Measurements from ENCODE around the gene MBD2.

MBD2 gene

GRCh38 chr18:54135216-54135615 is 89.3 kb downstream of the MBD2 start:
- Histone ChIP-seq H2BK120ac (ENCODE audit: low read depth, low read length) (no peak overlapping the region), H3K36me3 (ENCODE audit: control insufficient read depth, insufficient read depth, low read length) (no peaks in the 10 kb centered on the region), H3K23ac (ENCODE audit: low read length) (no peak overlapping the region), H2AK5ac (ENCODE audit: low read length) (no peak overlapping the region), H3K4me3 (ENCODE audit: low read length) (no peak overlapping the region), H2BK5ac (ENCODE audit: low read length) (no peak overlapping the region), H3K9ac (ENCODE audit: low read length) (no peak overlapping the region), H3K4me2 (ENCODE audit: low read length) (no peak overlapping the region), H3K27me3 (ENCODE audit: insufficient read depth, low read length, poor library complexity) (no peaks in the 10 kb centered on the region), H3K27ac (ENCODE audit: low read depth, low read length) (no peak overlapping the region), H4K8ac (ENCODE audit: low read depth, low read length) (no peak overlapping the region), H3K79me1 (ENCODE audit: low read length) (no peaks in the 10 kb centered on the region), H3K79me2 (ENCODE audit: control insufficient read depth, insufficient read depth, low read length) (no peaks in the 10 kb centered on the region), H4K5ac (ENCODE audit: low read length) (no peak overlapping the region), H3K4ac (ENCODE audit: low read depth, low read length) (no peak overlapping the region), H3K18ac (ENCODE audit: low read length) (no peak overlapping the region), H3K4me1 (ENCODE audit: control insufficient read depth, low read depth, low read length) (no peaks in the 10 kb centered on the region), H3K56ac (ENCODE audit: low read length) (no peak overlapping the region), H2BK15ac (replicated peaks; ENCODE audit: low read depth) (no peak overlapping the region)
- no CpG with 5 or more reads among the region's 3 CpGs for WGBS (ENCODE audit: extremely low coverage, insufficient coverage, low lambda C conversion rate)
- DNase-seq = no peak

- Histone ChIP-seq H4K5ac (ENCODE audit: low read length) (no peak overlapping the region), H2BK5ac (ENCODE audit: low read length) (no peak overlapping the region), H3K36me3 (ENCODE audit: control insufficient read depth, insufficient read depth, low read length) (no peaks in the 10 kb centered on the region), H2BK120ac (ENCODE audit: low read depth, low read length) (no peak overlapping the region), H3K4me2 (ENCODE audit: low read length) (no peak overlapping the region), H3K56ac (ENCODE audit: low read length) (no peak overlapping the region), H4K8ac (ENCODE audit: low read depth, low read length) (no peak overlapping the region), H3K4me1 (ENCODE audit: control insufficient read depth, low read depth, low read length) (no peaks in the 10 kb centered on the region), H3K23ac (ENCODE audit: low read length) (no peak overlapping the region), H3K4ac (ENCODE audit: low read depth, low read length) (no peak overlapping the region), H3K79me1 (ENCODE audit: low read length) (no peaks in the 10 kb centered on the region), H3K9ac (ENCODE audit: low read length) (no peak overlapping the region), H2AK5ac (ENCODE audit: low read length) (no peak overlapping the region), H3K4me3 (ENCODE audit: low read length) (no peak overlapping the region), H3K18ac (ENCODE audit: low read length) (no peak overlapping the region), H2BK15ac (replicated peaks; ENCODE audit: low read depth) (no peak overlapping the region), H3K79me2 (ENCODE audit: control insufficient read depth, insufficient read depth, low read length) (no peaks in the 10 kb centered on the region), H3K27me3 (ENCODE audit: insufficient read depth, low read length, poor library complexity) (no peaks in the 10 kb centered on the region), H3K27ac (ENCODE audit: low read depth, low read length) (no peak overlapping the region)
- no peak for DNase-seq
Observed at GRCh38 chr18:54134053-54134452, 90.4 kb downstream of the MBD2 start.

- Histone ChIP-seq H3K27ac (ENCODE audit: low read depth, low read length) (no peak overlapping the region), H3K27me3 (ENCODE audit: insufficient read depth, low read length, poor library complexity) (no peaks in the 10 kb centered on the region), H2BK5ac (ENCODE audit: low read length) (no peak overlapping the region), H3K79me2 (ENCODE audit: control insufficient read depth, insufficient read depth, low read length) (no peaks in the 10 kb centered on the region), H3K56ac (ENCODE audit: low read length) (no peak overlapping the region), H3K36me3 (ENCODE audit: control insufficient read depth, insufficient read depth, low read length) (no peaks in the 10 kb centered on the region), H3K4me3 (ENCODE audit: low read length) (no peak overlapping the region), H2BK15ac (replicated peaks; ENCODE audit: low read depth) (no peak overlapping the region), H4K5ac (ENCODE audit: low read length) (no peak overlapping the region), H4K8ac (ENCODE audit: low read depth, low read length) (no peak overlapping the region), H3K9ac (ENCODE audit: low read length) (no peak overlapping the region), H3K79me1 (ENCODE audit: low read length) (no peaks in the 10 kb centered on the region), H2BK120ac (ENCODE audit: low read depth, low read length) (no peak overlapping the region), H3K18ac (ENCODE audit: low read length) (no peak overlapping the region), H3K4me2 (ENCODE audit: low read length) (no peak overlapping the region), H2AK5ac (ENCODE audit: low read length) (no peak overlapping the region), H3K23ac (ENCODE audit: low read length) (no peak overlapping the region), H3K4me1 (ENCODE audit: control insufficient read depth, low read depth, low read length) (no peaks in the 10 kb centered on the region), H3K4ac (ENCODE audit: low read depth, low read length) (no peak overlapping the region)
- DNase-seq = peak; percentile 45
Observed at GRCh38 chr18:54130631-54131030, 93.8 kb downstream of the MBD2 start.

GRCh38 chr18:54130177-54130576 is 94.3 kb downstream of the MBD2 start:
- H3K27me3 ChIP-seq (ENCODE audit: insufficient read depth, low read length, poor library complexity) = no peaks in the 10 kb centered on the region
- H3K27ac ChIP-seq (ENCODE audit: low read depth, low read length) = no peak overlapping the region
- no peak overlapping the region for H3K18ac ChIP-seq (ENCODE audit: low read length)
- no peak overlapping the region for H2BK120ac ChIP-seq (ENCODE audit: low read depth, low read length)
- no peak overlapping the region for H2BK5ac ChIP-seq (ENCODE audit: low read length)
- no peak overlapping the region for H3K56ac ChIP-seq (ENCODE audit: low read length)
- H2AK5ac ChIP-seq (ENCODE audit: low read length) = no peak overlapping the region
- no peak for DNase-seq
- no peaks in the 10 kb centered on the region for H3K36me3 ChIP-seq (ENCODE audit: control insufficient read depth, insufficient read depth, low read length)
- no peak overlapping the region for H3K4me2 ChIP-seq (ENCODE audit: low read length)
- no peak overlapping the region for H3K4ac ChIP-seq (ENCODE audit: low read depth, low read length)
- H4K8ac ChIP-seq (ENCODE audit: low read depth, low read length) = no peak overlapping the region
- H3K79me1 ChIP-seq (ENCODE audit: low read length) = no peaks in the 10 kb centered on the region
- no peak overlapping the region for H4K5ac ChIP-seq (ENCODE audit: low read length)
- no peaks in the 10 kb centered on the region for H3K4me1 ChIP-seq (ENCODE audit: control insufficient read depth, low read depth, low read length)
- no peak overlapping the region for H3K9ac ChIP-seq (ENCODE audit: low read length)
- no peak overlapping the region for H2BK15ac ChIP-seq (replicated peaks; ENCODE audit: low read depth)
- H3K23ac ChIP-seq (ENCODE audit: low read length) = no peak overlapping the region
- H3K4me3 ChIP-seq (ENCODE audit: low read length) = no peak overlapping the region
- no peaks in the 10 kb centered on the region for H3K79me2 ChIP-seq (ENCODE audit: control insufficient read depth, insufficient read depth, low read length)

GRCh38 chr18:54129448-54130067 is 94.9 kb downstream of the MBD2 start:
- no peak overlapping the region for H2BK120ac ChIP-seq (ENCODE audit: low read depth, low read length)
- H3K18ac ChIP-seq (ENCODE audit: low read length) = no peak overlapping the region
- H2BK5ac ChIP-seq (ENCODE audit: low read length) = no peak overlapping the region
- no peak overlapping the region for H4K8ac ChIP-seq (ENCODE audit: low read depth, low read length)
- no peak overlapping the region for H3K4me3 ChIP-seq (ENCODE audit: low read length)
- H3K79me1 ChIP-seq (ENCODE audit: low read length) = no peaks in the 10 kb centered on the region
- no peaks in the 10 kb centered on the region for H3K36me3 ChIP-seq (ENCODE audit: control insufficient read depth, insufficient read depth, low read length)
- H4K5ac ChIP-seq (ENCODE audit: low read length) = no peak overlapping the region
- no peak for DNase-seq
- H3K56ac ChIP-seq (ENCODE audit: low read length) = no peak overlapping the region
- no peak overlapping the region for H3K23ac ChIP-seq (ENCODE audit: low read length)
- no CpG with 5 or more reads among the region's 4 CpGs for WGBS (ENCODE audit: extremely low coverage, insufficient coverage, low lambda C conversion rate)
- H3K4me2 ChIP-seq (ENCODE audit: low read length) = no peak overlapping the region
- H3K27ac ChIP-seq (ENCODE audit: low read depth, low read length) = no peak overlapping the region
- no peak overlapping the region for H2BK15ac ChIP-seq (replicated peaks; ENCODE audit: low read depth)
- no peaks in the 10 kb centered on the region for H3K4me1 ChIP-seq (ENCODE audit: control insufficient read depth, low read depth, low read length)
- H2AK5ac ChIP-seq (ENCODE audit: low read length) = no peak overlapping the region
- no peak overlapping the region for H3K9ac ChIP-seq (ENCODE audit: low read length)
- no peaks in the 10 kb centered on the region for H3K79me2 ChIP-seq (ENCODE audit: control insufficient read depth, insufficient read depth, low read length)
- H3K4ac ChIP-seq (ENCODE audit: low read depth, low read length) = no peak overlapping the region
- H3K27me3 ChIP-seq (ENCODE audit: insufficient read depth, low read length, poor library complexity) = no peaks in the 10 kb centered on the region

- Histone ChIP-seq H3K4ac (ENCODE audit: low read depth, low read length) (no peak overlapping the region), H2BK120ac (ENCODE audit: low read depth, low read length) (no peak overlapping the region), H3K23ac (ENCODE audit: low read length) (no peak overlapping the region), H3K79me1 (ENCODE audit: low read length) (no peaks in the 10 kb centered on the region), H2BK15ac (replicated peaks; ENCODE audit: low read depth) (no peak overlapping the region), H3K4me3 (ENCODE audit: low read length) (no peak overlapping the region), H4K8ac (ENCODE audit: low read depth, low read length) (no peak overlapping the region), H3K27ac (ENCODE audit: low read depth, low read length) (no peak overlapping the region), H3K27me3 (ENCODE audit: insufficient read depth, low read length, poor library complexity) (no peaks in the 10 kb centered on the region), H3K4me1 (ENCODE audit: control insufficient read depth, low read depth, low read length) (no peaks in the 10 kb centered on the region), H3K4me2 (ENCODE audit: low read length) (no peak overlapping the region), H3K36me3 (ENCODE audit: control insufficient read depth, insufficient read depth, low read length) (no peaks in the 10 kb centered on the region), H3K56ac (ENCODE audit: low read length) (no peak overlapping the region), H2BK5ac (ENCODE audit: low read length) (no peak overlapping the region), H2AK5ac (ENCODE audit: low read length) (no peak overlapping the region), H4K5ac (ENCODE audit: low read length) (no peak overlapping the region), H3K79me2 (ENCODE audit: control insufficient read depth, insufficient read depth, low read length) (no peaks in the 10 kb centered on the region), H3K18ac (ENCODE audit: low read length) (no peak overlapping the region), H3K9ac (ENCODE audit: low read length) (no peak overlapping the region)
- DNase-seq = peak; percentile 84
- no CpG with 5 or more reads among the region's 9 CpGs for WGBS (ENCODE audit: extremely low coverage, insufficient coverage, low lambda C conversion rate)
Observed at GRCh38 chr18:54127759-54128378, 96.6 kb downstream of the MBD2 start.
